NCI-H2107 treated with DMSO at 0.1 percent for 48 hours (cell line): ENCODE results near the gene MEIS2.

Source experiments
- DNase-seq: peaks from one replicate; lab custom pipeline; 2025; ENCODE audit not compliant: unreplicated experiment; lab: John Stamatoyannopoulos, UW

Gene MEIS2

GRCh38 chr15:37077623-37078351 is 22.6 kb downstream of the MEIS2 start:
- no peak for DNase-seq

- DNase-seq: no peak
These were observed 23.8 kb downstream of the MEIS2 start for GRCh38 chr15:37076543-37076942.

- no peak for DNase-seq
These were observed 24.6 kb downstream of the MEIS2 start for GRCh38 chr15:37075777-37076176.

- no peak for DNase-seq
These were observed 28.2 kb downstream of the MEIS2 start for GRCh38 chr15:37072181-37072580.

- no peak for DNase-seq
These were observed 29.2 kb downstream of the MEIS2 start for GRCh38 chr15:37071134-37071533.

GRCh38 chr15:37070686-37071085 is 29.7 kb downstream of the MEIS2 start:
- DNase-seq: no peak

- DNase-seq: no peak
These were observed 38.4 kb downstream of the MEIS2 start for GRCh38 chr15:37061996-37062395.

- DNase-seq: no peak
These were observed 41.3 kb downstream of the MEIS2 start for GRCh38 chr15:37059086-37059485.

- DNase-seq: no peak
These were observed 41.9 kb downstream of the MEIS2 start for GRCh38 chr15:37058316-37058985.

GRCh38 chr15:37057831-37058230 is 42.5 kb downstream of the MEIS2 start:
- no peak for DNase-seq

- DNase-seq: no peak
These were observed 43.1 kb downstream of the MEIS2 start for GRCh38 chr15:37057256-37057655.

- DNase-seq: no peak
These were observed 43.9 kb downstream of the MEIS2 start for GRCh38 chr15:37056177-37057121.

GRCh38 chr15:37055481-37055880 is 44.9 kb downstream of the MEIS2 start:
- DNase-seq: no peak

- no peak for DNase-seq
These were observed 46.0 kb downstream of the MEIS2 start for GRCh38 chr15:37054336-37054735.

GRCh38 chr15:37053166-37053565 is 47.2 kb downstream of the MEIS2 start:
- DNase-seq: no peak

GRCh38 chr15:37050345-37050744 is 50.0 kb downstream of the MEIS2 start:
- no peak for DNase-seq

- no peak for DNase-seq
These were observed 53.3 kb downstream of the MEIS2 start for GRCh38 chr15:37046876-37047614.

GRCh38 chr15:37045859-37046740 is 54.2 kb downstream of the MEIS2 start:
- DNase-seq: peak; percentile 62

GRCh38 chr15:37044915-37045648 is 55.3 kb downstream of the MEIS2 start:
- DNase-seq: no peak
